GM19099 (cell line): ENCODE measurements around the gene TIGD3.

Experiments used
- POLR2A ChIP-seq: IDR thresholded peaks from 3 replicates; pipeline ENCODE4 v1.6.1; 2011; ENCODE audit warnings: low read depth; ENCODE audit not compliant: insufficient read length; ENCODE audit errors: extremely low read depth

Gene TIGD3, protein sequence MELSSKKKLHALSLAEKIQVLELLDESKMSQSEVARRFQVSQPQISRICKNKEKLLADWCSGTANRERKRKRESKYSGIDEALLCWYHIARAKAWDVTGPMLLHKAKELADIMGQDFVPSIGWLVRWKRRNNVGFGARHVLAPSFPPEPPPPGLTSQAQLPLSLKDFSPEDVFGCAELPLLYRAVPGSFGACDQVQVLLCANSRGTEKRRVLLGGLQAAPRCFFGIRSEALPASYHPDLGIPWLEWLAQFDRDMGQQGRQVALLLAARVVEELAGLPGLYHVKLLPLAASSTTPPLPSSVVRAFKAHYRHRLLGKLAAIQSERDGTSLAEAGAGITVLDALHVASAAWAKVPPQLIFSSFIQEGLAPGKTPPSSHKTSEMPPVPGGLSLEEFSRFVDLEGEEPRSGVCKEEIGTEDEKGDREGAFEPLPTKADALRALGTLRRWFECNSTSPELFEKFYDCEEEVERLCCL

DNA sequence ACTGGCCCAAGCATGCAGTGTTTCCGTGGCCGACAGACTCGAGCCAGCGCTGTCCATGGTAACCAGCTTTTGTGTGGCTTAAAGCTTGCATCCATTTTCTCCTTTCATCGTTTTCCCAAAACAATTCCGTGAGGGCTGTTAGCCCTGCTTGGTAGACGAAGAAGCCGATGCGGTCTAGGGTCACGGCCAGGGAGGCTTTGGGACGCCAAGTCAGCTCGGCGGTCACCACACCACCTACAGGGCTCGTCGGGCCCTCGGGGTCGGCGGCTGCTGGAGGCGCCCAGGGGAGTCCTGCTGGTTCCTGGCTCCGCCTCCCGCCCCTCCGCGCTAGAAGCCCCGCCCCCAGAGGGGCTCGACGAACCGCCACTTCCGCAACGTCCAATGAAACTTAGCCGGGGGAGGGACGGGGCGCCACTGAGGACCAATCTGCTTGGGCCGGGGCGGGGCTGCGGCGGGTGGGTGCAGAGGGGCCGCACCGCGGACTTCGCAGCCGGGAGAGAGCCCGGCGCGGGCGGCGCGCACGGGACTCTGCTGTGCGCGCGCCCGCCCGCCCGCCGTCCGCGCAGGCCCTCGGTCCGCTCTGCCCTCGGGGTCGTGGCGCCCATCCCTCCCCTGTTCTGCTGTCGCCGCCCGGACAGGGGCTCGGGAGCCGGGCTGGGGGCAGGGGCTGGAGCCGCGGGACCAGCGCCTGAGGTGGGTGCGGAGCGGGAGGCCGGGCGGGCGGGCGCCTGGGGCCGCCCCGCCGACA lies at the start of gene TIGD3:
TSS of gene TIGD3 (plus strand) at position 487 of the 748 bp plus-strand sequence. CDS start 1,058 bp downstream, outside the sequence.
- TF ChIP-seq POLR2A = peak; percentile 72

DNA sequence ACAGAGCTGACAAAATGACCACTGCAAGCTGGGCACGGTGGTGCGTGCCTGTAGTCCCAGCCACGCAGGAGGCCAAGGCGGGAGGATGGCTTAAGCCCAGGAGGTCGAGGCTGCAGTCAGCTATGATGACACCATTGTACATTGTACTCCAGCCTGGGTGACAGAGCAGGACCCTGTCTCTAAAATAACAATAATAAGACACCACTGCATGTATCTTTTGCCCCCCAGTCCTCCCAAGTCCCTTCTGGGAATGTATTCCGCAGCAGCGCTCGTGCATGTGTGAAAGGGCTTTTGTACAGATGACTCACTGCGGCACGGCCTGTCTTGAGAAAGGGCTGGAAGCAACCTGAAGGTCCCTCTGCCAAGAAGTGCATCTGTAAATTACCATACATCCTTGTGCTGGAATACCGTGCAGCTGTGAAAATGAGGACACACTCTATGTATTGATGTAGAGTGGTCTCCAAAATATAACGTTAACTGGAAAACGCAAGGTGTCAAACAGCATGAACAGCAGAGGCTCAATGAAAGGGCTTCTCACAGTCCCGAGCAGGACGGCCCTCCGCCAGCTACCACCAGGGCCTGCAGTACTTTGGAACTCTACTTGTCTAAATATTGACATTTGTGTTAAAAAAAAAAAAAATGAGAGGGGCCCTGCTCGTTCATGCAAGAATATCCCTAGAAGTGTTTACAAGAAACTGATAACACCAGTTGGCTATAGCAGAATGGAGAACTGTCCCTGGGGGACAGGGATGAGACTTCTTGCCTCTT lies 48.9 kb upstream of the TIGD3 start:
- no peak for TF ChIP-seq POLR2A

DNA sequence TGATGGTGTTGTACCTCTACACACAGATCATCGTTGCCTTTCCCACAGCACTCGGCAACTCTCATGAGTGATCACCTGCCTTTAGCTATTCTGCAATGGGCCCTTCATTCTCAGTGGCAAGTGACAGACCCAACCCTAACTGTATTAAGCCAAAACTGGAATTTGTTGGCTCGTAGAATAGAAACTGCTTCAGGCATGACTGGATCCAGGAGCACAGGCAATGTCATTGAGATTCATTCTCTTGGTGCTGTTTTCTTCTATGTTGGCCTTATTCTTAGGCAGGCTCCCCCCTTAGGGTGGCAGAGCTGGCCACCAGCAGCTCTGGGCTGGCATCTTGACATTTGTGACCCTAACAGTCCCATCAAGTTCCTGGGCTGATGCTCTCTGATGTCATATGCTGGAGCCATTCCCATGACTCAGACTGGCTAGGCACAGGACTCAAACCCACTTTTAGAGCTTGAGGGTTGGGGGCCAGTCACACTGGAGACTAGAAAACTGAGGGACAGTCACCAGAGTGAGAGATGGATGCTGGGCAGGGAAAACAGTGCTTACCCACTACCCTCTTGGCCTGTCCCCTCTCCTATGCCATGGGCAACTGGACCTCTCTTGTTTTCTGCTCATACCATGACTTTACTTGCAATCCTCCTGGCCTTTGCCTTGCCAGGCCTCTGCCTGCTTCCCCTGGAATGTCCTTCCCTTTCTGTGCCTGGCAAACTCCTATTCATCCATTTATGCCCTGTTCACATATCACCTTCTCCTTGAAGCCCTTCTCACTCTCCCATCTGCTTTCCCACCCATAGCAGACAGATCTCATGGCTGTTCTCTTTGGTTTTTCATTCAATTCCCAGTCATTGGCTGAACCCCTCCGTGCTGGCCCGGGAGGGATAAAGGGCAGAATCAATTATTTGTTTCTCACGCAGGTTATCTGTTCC lies 47.0 kb upstream of the TIGD3 start:
- no peak for TF ChIP-seq POLR2A

DNA sequence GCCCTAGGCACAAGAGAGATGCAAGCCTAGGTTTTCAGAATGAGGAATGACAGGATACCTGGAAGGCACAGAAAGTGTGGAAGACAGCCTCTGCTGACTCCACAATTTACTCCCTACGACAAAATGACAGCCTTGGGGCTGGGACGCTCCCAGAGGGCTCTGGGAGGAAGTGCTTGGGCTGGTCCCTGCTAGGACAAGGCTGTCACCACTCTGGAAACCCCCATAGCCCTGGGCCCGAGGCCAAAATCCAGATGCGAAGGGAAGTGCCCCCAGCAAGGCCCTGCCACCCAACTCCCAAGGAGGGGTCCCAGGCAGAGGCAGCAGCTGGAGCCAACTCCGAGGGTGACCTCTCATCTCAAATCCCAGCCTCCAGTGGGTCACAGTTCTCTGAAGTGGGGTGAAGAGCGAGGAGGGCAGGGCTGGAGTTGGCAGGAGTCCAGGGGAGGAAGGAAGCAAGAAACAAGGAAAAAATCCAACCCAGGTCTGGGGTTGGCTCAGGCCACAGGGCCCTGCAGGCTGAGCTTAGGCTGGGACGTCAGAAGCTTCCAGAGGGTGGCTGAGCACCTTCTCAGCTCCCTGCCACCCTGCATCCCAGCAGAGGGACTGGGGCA lies 46.2 kb upstream of the TIGD3 start:
- TF ChIP-seq POLR2A = no peak

DNA sequence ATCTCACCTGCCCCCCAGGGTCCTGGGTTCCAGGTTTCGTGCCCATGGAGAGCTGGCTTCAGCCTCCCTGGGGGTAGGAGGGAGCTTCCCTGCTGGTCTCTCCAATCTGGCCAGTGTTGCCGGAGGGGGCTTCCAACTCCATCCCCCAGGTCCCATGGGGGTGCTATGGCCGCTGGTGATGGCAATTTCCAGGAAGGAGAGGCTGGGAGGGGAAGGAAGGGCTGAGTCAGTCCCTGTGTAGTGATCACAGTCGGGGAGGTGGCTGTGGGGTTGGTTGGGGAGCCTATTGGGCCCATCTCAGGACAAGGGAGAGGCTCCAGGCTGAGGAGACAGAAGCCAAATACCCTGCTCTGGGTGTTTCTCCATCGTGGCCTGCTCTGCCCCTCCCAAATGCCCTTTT lies 45.5 kb upstream of the TIGD3 start:
- no peak for TF ChIP-seq POLR2A

DNA sequence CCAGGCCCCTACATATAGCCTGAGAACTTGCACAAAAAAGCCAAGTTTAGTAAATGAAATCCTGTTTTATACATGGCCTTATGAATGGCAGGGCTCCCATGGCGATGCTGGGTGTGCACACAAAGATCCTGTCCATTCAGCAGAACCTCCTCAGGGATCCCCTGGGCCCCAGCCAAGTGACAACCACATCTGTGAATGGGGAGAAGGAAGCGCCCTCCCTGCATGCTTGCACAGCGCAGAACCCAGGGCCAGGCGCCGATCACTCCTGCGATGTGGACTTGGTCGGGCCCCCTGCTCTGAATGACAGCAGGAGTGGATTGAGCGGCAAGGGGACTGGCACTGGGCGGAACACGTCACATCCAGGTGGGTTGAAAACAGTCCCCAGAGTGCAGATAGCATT lies 44.3 kb upstream of the TIGD3 start:
- no peak for TF ChIP-seq POLR2A

DNA sequence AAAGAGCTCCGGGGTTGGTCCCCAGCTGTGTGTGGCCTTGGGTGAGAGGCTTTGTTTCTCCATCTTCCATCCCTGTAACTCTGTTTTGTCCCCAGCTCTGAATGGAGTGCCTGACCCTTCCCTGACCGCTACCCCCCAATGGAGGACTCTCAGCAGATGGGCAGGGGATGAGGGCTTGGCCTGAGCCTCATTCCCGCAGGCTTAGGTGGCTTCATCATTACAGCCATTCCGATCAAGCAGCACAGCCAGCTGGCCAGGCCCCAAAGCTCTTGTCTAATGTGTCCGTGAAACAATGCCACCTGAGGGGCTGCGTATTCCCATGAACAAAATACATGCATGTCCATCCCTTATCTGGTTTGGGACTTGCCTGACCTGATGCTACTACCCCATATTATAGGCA lies 43.8 kb upstream of the TIGD3 start:
- TF ChIP-seq POLR2A = no peak

DNA sequence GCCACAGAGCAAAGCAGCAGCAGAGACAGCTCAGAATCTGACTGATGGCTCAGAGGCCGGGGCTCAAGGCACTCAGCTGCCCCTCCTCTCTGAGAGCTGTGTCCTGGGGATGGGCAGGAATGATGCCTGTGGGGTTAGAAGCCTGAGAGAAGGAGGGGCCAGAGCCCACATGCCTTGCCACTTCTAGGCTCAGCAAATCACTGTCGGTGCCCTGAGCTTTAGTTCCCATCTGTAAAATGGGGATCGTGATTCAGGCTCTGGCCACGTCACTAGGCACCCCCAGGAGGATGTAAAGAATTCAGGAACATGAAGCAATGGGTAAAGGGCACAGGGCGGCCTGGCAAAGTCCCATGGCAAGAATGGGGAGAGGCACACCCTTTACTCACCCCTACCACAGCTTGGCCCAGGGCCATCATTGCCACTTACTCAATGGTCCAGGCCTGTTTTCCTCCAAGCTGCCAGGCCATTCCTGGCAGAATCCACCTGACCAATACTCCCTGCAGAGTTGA lies 43.3 kb upstream of the TIGD3 start:
- TF ChIP-seq POLR2A = no peak

DNA sequence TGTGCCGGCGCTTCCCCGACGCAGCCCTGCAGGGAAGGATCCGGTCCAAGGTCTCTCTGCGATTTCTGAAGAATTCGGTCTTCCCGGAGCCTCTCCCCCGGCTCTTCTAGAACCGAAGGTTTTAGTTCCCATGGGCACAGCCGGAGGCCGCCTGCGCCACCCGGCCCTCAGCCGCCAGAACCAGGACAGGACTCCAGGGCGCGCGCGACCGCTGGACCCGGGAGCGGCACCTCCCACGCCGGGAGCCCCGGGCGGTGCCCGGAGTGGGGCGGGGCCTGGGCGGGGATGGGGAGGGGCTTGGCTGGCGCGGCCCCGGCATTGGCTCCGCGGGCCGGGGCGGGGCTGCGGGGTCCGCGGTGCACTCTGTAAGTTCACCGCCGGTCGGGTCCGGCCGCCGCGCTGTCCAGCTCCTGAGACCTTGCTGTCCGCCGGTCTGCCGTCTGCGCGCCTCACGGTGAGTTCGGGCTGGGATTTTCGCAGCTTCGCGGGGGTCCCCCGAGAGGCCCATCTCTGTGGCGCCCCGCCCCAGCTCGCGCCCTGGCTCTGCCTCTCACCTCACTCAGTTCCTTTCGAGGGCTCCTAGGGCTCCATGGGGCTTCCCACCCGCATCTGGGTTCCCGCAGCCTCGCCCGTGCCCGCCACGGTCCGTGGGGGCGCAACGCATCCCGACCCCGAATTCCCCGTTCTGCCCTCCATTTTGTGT lies 39.9 kb upstream of the TIGD3 start, which contains the start of gene CDC42EP2:
TSS of gene CDC42EP2 (plus strand) at position 366 of the 703 bp plus-strand sequence. CDS start 6,033 bp downstream, outside the sequence.
- peak; percentile 37 for TF ChIP-seq POLR2A

DNA sequence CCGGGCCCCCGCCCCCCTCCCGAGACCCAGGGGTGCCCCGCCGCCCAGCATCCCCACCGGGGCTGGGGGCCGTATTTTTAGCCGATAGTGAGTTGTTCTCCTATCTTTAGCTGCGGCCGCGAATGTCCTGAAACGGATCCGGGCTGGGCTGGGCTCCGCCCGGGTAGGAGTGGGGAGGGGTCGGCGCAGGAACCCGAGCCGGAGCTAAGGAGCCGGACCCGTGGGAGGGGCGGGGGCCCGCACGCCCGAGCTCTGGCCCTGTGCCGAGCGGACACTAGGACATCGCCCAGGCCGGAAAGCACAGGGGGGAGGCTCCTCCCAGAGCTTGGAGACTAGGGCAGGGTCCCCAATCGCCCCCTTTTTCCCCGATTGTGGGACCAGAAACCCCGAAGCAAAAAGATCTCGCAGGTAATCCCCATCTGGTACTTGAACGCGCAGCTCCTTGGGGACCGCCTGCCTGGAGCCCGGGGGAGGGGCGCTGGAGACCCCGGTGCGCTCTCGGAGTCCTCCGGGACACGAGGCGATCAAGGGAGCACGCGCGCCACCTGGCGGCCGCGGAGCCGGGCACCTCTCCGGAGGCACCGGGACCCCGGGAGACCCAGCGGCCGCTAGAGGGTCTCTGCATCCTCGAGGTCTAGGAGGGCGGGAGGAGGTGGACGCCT lies 39.2 kb upstream of the TIGD3 start:
- no peak for TF ChIP-seq POLR2A

DNA sequence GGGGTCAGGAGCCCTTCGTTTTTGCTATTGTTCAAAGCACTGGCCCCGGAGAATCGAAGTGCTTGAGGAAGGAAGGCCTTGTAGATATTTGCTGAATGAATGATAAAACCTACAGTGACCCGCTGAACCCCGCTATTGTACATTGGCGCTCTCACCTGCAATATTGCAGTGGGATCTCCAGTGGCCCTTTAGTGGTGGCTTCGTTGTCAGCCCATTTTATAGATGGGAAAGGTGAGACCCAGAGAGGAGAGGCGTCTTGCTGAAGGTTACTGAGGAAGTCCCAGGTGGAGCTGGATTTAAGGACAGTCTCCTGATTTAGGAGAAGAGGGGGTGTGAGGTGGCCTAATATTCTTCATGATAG lies 38.7 kb upstream of the TIGD3 start:
- no peak for TF ChIP-seq POLR2A

DNA sequence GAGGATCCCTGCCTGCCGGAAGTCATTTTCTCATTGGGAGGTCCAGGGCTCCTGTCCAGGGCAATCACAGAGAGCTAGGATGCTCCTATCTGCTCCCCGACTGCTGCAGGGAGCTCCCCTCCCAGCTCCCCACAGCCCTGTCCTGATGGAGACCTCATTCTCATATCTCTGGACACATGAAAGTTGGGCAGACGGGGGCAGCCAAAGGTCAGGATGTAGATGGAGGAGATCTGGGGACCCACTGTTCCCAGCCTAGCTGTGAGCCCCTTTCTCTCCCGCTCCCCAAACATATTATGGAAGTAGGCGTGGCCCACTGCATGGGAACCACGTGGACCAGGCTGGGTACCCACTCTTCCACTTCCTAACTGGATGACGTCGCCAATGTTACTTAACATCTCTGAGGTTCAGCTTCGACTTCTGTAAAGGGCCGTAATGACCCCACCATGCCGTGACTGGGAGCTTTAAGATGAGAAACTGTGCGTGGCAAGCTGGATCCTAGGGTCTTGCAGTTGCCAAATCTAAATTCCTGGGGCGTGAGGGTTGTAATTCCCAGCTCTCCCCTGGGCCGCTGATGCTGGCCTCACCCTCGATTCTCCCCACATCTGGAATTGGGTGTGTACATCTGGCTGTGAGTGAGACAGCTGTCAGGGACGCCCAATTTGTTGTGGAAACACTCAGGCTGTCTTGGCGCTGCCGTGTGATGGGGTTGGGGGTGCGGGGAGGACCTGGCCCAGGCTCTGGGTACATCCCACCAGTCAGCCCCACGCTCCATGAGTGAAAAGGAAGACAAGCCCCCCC lies 38.1 kb upstream of the TIGD3 start:
- TF ChIP-seq POLR2A = no peak
